Measurements from ENCODE around the gene ORMDL2. TPM values are rescaled to one million over a fixed set of nuclear protein-coding genes. Genes with fewer than 3 reads are reported as not detected.

Gene ORMDL2
- total RNA-seq, 6 donors from 2014 or later, result 9.4 to 62.9 (median 20.2) TPM

DNA sequence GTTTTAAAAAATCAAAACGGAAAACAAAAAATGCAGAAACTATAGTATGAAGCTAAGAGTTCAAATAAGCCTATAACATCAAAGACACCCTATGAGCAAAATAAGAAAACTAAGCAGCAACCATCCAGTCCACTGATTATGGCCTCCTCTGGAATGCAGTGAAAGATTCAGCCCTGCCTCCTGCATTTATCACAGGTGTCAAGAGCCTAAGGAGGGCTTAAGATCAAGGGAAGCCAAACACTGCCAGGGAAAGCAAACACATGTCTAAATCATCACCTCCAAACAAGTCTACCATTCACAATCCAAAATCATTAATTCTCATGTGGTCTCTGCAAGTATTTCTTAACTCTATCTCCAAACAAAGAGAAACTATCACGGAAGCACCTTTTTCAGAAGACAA, 28.7 kb upstream of the ORMDL2 start:
- Histone ChIP-seq H3K9me3 (no peaks in the 10 kb centered on the region), H3K27ac (no peak overlapping the region), H3K4me1 (no peaks in the 10 kb centered on the region), H3K4me3 (no peak overlapping the region), H3K36me3 (peaks cover 14 to 96% (median 71%) of the 10 kb centered on the region in 4 donors), H3K27me3 (no peaks in the 10 kb centered on the region)
- DNase-seq, result no peak
- TF ChIP-seq EP300 (IDR thresholded peaks at IDR 0.05) (no peak), POLR2AphosphoS5 (IDR thresholded peaks at IDR 0.05) (no peak), CTCF (IDR thresholded peaks at IDR 0.05) (no peak), POLR2A (IDR thresholded peaks at IDR 0.05) (no peak)
- ATAC-seq (ENCODE audit: low FRiP score in 2 of 2), result no peak
- 85 to 88% methylated on average over 2 of the region's 2 CpGs for WGBS, 2 donors

- WGBS, 2 donors, result 95 to 96% methylated on average over 4 of the region's 4 CpGs
- H3K4me1 ChIP-seq, result no peaks in the 10 kb centered on the region
- DNase-seq (no peak), ATAC-seq (ENCODE audit: low FRiP score in 2 of 2) (no peak)
- TF ChIP-seq EP300 (IDR thresholded peaks at IDR 0.05) (no peak), POLR2A (IDR thresholded peaks at IDR 0.05) (no peak), CTCF (IDR thresholded peaks at IDR 0.05) (no peak), POLR2AphosphoS5 (IDR thresholded peaks at IDR 0.05) (no peak)
- no peak overlapping the region for H3K27ac ChIP-seq
- H3K36me3 ChIP-seq, result peaks cover 21 to 96% (median 71%) of the 10 kb centered on the region in 4 donors
- H3K9me3 ChIP-seq, result no peaks in the 10 kb centered on the region
- H3K4me3 ChIP-seq, result no peak overlapping the region
- no peaks in the 10 kb centered on the region for H3K27me3 ChIP-seq
These were observed 27.9 kb upstream of the ORMDL2 start for GRCh38 chr12:55789893-55790292.

DNA sequence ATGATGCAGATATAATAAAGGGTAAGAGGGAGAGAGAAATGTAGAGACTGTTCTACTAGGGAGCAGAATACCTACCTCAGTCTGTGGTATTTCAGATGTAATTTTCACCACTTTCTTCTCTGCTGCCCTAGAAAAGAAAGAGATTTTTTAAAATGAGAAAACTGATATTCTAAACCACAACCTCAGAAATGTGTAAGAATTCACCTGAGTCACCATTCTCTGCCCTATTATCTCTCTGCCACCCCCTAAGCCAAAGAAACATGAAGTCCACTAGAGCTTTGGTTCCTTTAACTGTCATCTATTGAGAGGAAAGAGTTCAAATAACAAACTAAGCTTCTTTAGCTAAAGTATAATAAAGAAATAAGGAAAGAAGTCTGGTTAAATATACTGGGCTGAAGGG, 21.9 kb upstream of the ORMDL2 start:
- Histone ChIP-seq H3K27ac (no peak overlapping the region), H3K36me3 (peaks cover 30 to 94% (median 63%) of the 10 kb centered on the region in 4 donors), H3K4me1 (no peaks in the 10 kb centered on the region), H3K9me3 (no peaks in the 10 kb centered on the region), H3K4me3 (no peak overlapping the region), H3K27me3 (no peaks in the 10 kb centered on the region)
- TF ChIP-seq POLR2AphosphoS5 (IDR thresholded peaks at IDR 0.05) (no peak), CTCF (IDR thresholded peaks at IDR 0.05) (no peak), EP300 (IDR thresholded peaks at IDR 0.05) (no peak), POLR2A (IDR thresholded peaks at IDR 0.05) (no peak)
- ATAC-seq (ENCODE audit: low FRiP score in 2 of 2), result no peak
- no peak for DNase-seq

GRCh38 chr12:55797068-55797467, 20.8 kb upstream of the ORMDL2 start:
- peaks cover 30 to 95% (median 70%) of the 10 kb centered on the region in 4 donors for H3K36me3 ChIP-seq
- ATAC-seq (ENCODE audit: low FRiP score in 2 of 2) (no peak), DNase-seq (no peak)
- TF ChIP-seq POLR2AphosphoS5 (IDR thresholded peaks at IDR 0.05) (no peak), CTCF (IDR thresholded peaks at IDR 0.05) (peak in 3 of 6 experiments; percentile 6 to 37 (median 16))
- H3K27ac ChIP-seq, result no peak overlapping the region
- no peaks in the 10 kb centered on the region for H3K9me3 ChIP-seq
- no peak overlapping the region for H3K4me3 ChIP-seq
- H3K4me1 ChIP-seq, result no peaks in the 10 kb centered on the region
- WGBS, 2 donors, result 60 to 63% methylated on average over 5 of the region's 5 CpGs
- no peaks in the 10 kb centered on the region for H3K27me3 ChIP-seq

GRCh38 chr12:55797550-55797949, 20.3 kb upstream of the ORMDL2 start:
- Histone ChIP-seq H3K9me3 (no peaks in the 10 kb centered on the region), H3K27ac (no peak overlapping the region), H3K36me3 (peaks cover 30 to 95% (median 70%) of the 10 kb centered on the region in 4 donors), H3K4me3 (no peak overlapping the region), H3K27me3 (no peaks in the 10 kb centered on the region), H3K4me1 (no peaks in the 10 kb centered on the region)
- TF ChIP-seq EP300 (IDR thresholded peaks at IDR 0.05) (no peak), POLR2AphosphoS5 (IDR thresholded peaks at IDR 0.05) (no peak), CTCF (IDR thresholded peaks at IDR 0.05) (no peak), POLR2A (IDR thresholded peaks at IDR 0.05) (no peak)
- WGBS, 2 donors, result 76% methylated on average over 4 of the region's 4 CpGs
- DNase-seq, result no peak
- ATAC-seq (ENCODE audit: low FRiP score in 2 of 2), result no peak

All from upper lobe of left lung (tissue), 6 donors.